A549 (cell line): ENCODE measurements around the gene E4F1. TPM values are rescaled to one million over a fixed set of nuclear protein-coding genes. Genes with fewer than 3 reads are reported as not detected.

Experiments
- ATAC-seq, 2 experiments: fragments of 200-7000 bp in 1 of 2; fragments of >200 bp in 1 of 2; cut with Nextera tagmentation in 1 of 2; cut with Tn5 transposase in 1 of 2; 3 replicates each; pipeline versions ENCODE4 v1.8.0 to v1.9.1; 2018 to 2020; ENCODE audit warnings: mild to moderate bottlenecking in 1 of 2, moderate library complexity in 1 of 2
- CTCF ChIA-PET: fragments of 300-600 bp; sonication (Branson Sonifier 250); formaldehyde crosslinking; extraction: SDS; loops from one replicate; lab custom pipeline; 2021; ENCODE audit warnings: antibody characterized with exemption, inconsistent platforms; lab: Yijun Ruan, JAX
- POLR2A ChIA-PET: fragments of 350-600 bp; formaldehyde crosslinking; extraction: SDS; loops from one replicate; lab custom pipeline; 2021; ENCODE audit warnings: antibody characterized with exemption, inconsistent platforms; lab: Yijun Ruan, JAX
- DNase-seq, 2 experiments: peaks; one replicate each; pipeline versions ENCODE4 v3.0.0 to v3.0.0-alpha.2; 2011 to 2016; ENCODE audit warnings: low read depth in 1 of 2, low spot score in 1 of 2
- FAIRE-seq: peaks from 2 replicates; lab custom pipeline; 2011; peaks lifted over from hg19 to GRCh38; lab: Jason Lieb, UNC
- H3K27ac ChIP-seq, 2 experiments: fragments of >200 bp; sonication (Bioruptor Twin); formaldehyde crosslinking; 3 replicates each; pipeline ENCODE4 v1.5.1; 2016 to 2017
- H3K4me1 ChIP-seq: fragments of >200 bp; sonication (Bioruptor Twin); formaldehyde crosslinking; 3 replicates; pipeline ENCODE4 v1.6.1; 2016
- H3K4me2 ChIP-seq: fragments of >200 bp; sonication (Bioruptor Twin); formaldehyde crosslinking; 3 replicates; pipeline ENCODE4 v1.6.1; 2016
- H3K4me3 ChIP-seq: fragments of >200 bp; sonication (Bioruptor Twin); formaldehyde crosslinking; 3 replicates; pipeline ENCODE4 v1.5.1; 2016
- H3K9me3 ChIP-seq: fragments of >200 bp; sonication (Bioruptor Twin); formaldehyde crosslinking; 3 replicates; pipeline ENCODE4 v1.6.1; 2016
- BCL3 ChIP-seq: fragments of >200 bp; sonication (Bioruptor Twin); formaldehyde crosslinking; IDR thresholded peaks from 3 replicates; pipeline ENCODE4 v1.6.1; 2016
- CBX8 ChIP-seq: fragments of 200-600 bp; sonication (generic); IDR thresholded peaks from 2 replicates; pipeline ENCODE4 v1.6.1; 2016
- E2F6 ChIP-seq: IDR thresholded peaks from 2 replicates; pipeline ENCODE4 v1.6.1; 2012; ENCODE audit warnings: low read depth, borderline replicate concordance
- EHF ChIP-seq: fragments of 250-450 bp; sonication (Bioruptor Pico); IDR thresholded peaks from 2 replicates; pipeline ENCODE4 v1.5.0; 2020; ENCODE audit warnings: mild to moderate bottlenecking
- EP300 ChIP-seq, 2 experiments: fragments of >200 bp; sonication (Bioruptor Twin); formaldehyde crosslinking; IDR thresholded peaks; 2 replicates in 1 of 2; 3 replicates in 1 of 2; pipeline ENCODE4 v1.6.1; 2016 to 2017
- HES2 ChIP-seq: fragments of >200 bp; sonication (Bioruptor Twin); formaldehyde crosslinking; IDR thresholded peaks from 2 replicates; pipeline ENCODE4 v1.6.1; 2016
- HOXB13 ChIP-seq: fragments of 250-450 bp; sonication (Bioruptor Pico); IDR thresholded peaks from 2 replicates; pipeline ENCODE4 v1.5.0; 2020; ENCODE audit warnings: low read depth, mild to moderate bottlenecking, moderate library complexity
- JUN ChIP-seq, 2 experiments: fragments of >200 bp; sonication (Bioruptor Twin); formaldehyde crosslinking; IDR thresholded peaks; 2 replicates in 1 of 2; 3 replicates in 1 of 2; pipeline ENCODE4 v1.6.1; 2016 to 2017
- MYC ChIP-seq: IDR thresholded peaks from 2 replicates; pipeline ENCODE4 v1.6.1; 2012; ENCODE audit warnings: mild to moderate bottlenecking, inconsistent platforms, low read length, improper control_type of control experiment, borderline replicate concordance
- NFE2L2 ChIP-seq: fragments of 150-350 bp; conservative IDR thresholded peaks from 2 replicates; pipeline ENCODE4 v1.6.1; 2014; ENCODE audit warnings: low read length
- PBX3 ChIP-seq: IDR thresholded peaks from 2 replicates; pipeline ENCODE4 v1.6.1; 2012
- POLR2A ChIP-seq: IDR thresholded peaks from 2 replicates; pipeline ENCODE4 v1.6.1; 2012; ENCODE audit warnings: mild to moderate bottlenecking, low read length
- POLR2AphosphoS2 ChIP-seq: conservative IDR thresholded peaks from 2 replicates; pipeline ENCODE4 v1.6.1; 2012; ENCODE audit warnings: low read length, improper control_type of control experiment, inconsistent platforms
- RNF2 ChIP-seq: fragments of 200-600 bp; sonication (generic); IDR thresholded peaks from 2 replicates; pipeline ENCODE4 v1.6.1; 2016; ENCODE audit warnings: low read depth, mild to moderate bottlenecking, antibody characterized with exemption, moderate library complexity, borderline replicate concordance
- TP53 ChIP-seq: fragments of 250-450 bp; sonication (Bioruptor Pico); IDR thresholded peaks from 2 replicates; pipeline ENCODE4 v1.5.0; 2021; ENCODE audit warnings: mild to moderate bottlenecking, moderate library complexity
- ZSCAN20 ChIP-seq: fragments of 250-450 bp; sonication (Bioruptor Pico); IDR thresholded peaks from 2 replicates; pipeline ENCODE4 v1.8.0; 2022; ENCODE audit warnings: mild to moderate bottlenecking, moderate library complexity
- WGBS: methylation state at CpG from one replicate; pipeline ENCODE4 v1.1.6; 2017; ENCODE audit errors: missing lambda C conversion rate; 5-methylcytosine and 5-hydroxymethylcytosine counted together
- polyA plus RNA-seq, 4 experiments: library from polyadenylated mRNA; depleted of rRNA in 3 of 4; stranded (reverse); fragments of >200 nt; fragmentation: RNase III in 1 of 4; extraction: RNeasy Plus Mini Kit Qiagen cat#74134 plus additional on column Dnase treatment in 1 of 4; gene quantifications; 2 replicates in 3 of 4; 3 replicates in 1 of 4; pipeline ENCODE4 v1.2.3, GENCODE V29; 2011 to 2017
- TF ChIP-seq, protein P1 (sequence below): fragments of 250-450 bp; sonication (Bioruptor Pico); IDR thresholded peaks from 2 replicates; pipeline ENCODE4 v1.5.0; 2020; ENCODE audit warnings: low read depth, mild to moderate bottlenecking, moderate library complexity
- TF ChIP-seq, protein P2 (sequence below): fragments of 200-600 bp; sonication (generic); IDR thresholded peaks from 2 replicates; pipeline ENCODE4 v1.6.1; 2016; ENCODE audit warnings: antibody characterized with exemption, mild to moderate bottlenecking, moderate library complexity

E4F1 gene
- polyA plus RNA-seq, 2 of the 4 experiments (the other 2 are of a cell fraction) = 10.4 to 23.3 TPM

- WGBS = 97% methylated on average over 9 of the region's 18 CpGs
- FAIRE-seq (no peak), ATAC-seq (no peak), DNase-seq (no peak)
- Histone ChIP-seq H3K4me1 (no peaks in the 10 kb centered on the region), H3K27ac (no peak overlapping the region), H3K4me3 (no peak overlapping the region), H3K9me3 (no peaks in the 10 kb centered on the region), H3K4me2 (no peak overlapping the region)
- TF ChIP-seq HES2 (no peak), CBX8 (no peak), NFE2L2 (no peak), EHF (CRISPR knock-in tag) (no peak)
- TF ChIP-seq, protein P1, sequence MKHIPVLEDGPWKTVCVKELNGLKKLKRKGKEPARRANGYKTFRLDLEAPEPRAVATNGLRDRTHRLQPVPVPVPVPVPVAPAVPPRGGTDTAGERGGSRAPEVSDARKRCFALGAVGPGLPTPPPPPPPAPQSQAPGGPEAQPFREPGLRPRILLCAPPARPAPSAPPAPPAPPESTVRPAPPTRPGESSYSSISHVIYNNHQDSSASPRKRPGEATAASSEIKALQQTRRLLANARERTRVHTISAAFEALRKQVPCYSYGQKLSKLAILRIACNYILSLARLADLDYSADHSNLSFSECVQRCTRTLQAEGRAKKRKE (CRISPR knock-in tag) = no peak
- POLR2A ChIA-PET = no interaction called here
- CTCF ChIA-PET = interaction anchor here (0.8 to 1.0 kb wide), 2 partner anchors 17 to 267 kb away, joined by 3 read pairs; partner anchors contain the start of gene ECI1
Measured at GRCh38 chr16:2234813-2235170, 11.4 kb downstream of the E4F1 start.

- H3K4me3 ChIP-seq = no peak overlapping the region
- FAIRE-seq = no peak
- no peaks in the 10 kb centered on the region for H3K9me3 ChIP-seq
- no peak overlapping the region for H3K4me2 ChIP-seq
- TF ChIP-seq POLR2AphosphoS2 (0 out of 2 replicates have a peak, but pooled peaks have one; percentile 62), RNF2 (no peak)
- TF ChIP-seq, all 56 proteins: peak for 1
- 92% methylated on average over 28 of the region's 28 CpGs for WGBS
- no peak for DNase-seq
- Histone ChIP-seq H3K4me1 (no peaks in the 10 kb centered on the region), H3K27ac (no peak overlapping the region)
- POLR2A ChIA-PET = interaction anchor here (1.3 kb wide), 1 partner anchor 16 kb away, joined by 4 read pairs; the partner anchor contains the start of gene ECI1
- ATAC-seq = no peak; a peak in 1 of 6 replicates
- CTCF ChIA-PET = no interaction called here
Measured at GRCh38 chr16:2235234-2235651, 11.9 kb downstream of the E4F1 start.

DNA sequence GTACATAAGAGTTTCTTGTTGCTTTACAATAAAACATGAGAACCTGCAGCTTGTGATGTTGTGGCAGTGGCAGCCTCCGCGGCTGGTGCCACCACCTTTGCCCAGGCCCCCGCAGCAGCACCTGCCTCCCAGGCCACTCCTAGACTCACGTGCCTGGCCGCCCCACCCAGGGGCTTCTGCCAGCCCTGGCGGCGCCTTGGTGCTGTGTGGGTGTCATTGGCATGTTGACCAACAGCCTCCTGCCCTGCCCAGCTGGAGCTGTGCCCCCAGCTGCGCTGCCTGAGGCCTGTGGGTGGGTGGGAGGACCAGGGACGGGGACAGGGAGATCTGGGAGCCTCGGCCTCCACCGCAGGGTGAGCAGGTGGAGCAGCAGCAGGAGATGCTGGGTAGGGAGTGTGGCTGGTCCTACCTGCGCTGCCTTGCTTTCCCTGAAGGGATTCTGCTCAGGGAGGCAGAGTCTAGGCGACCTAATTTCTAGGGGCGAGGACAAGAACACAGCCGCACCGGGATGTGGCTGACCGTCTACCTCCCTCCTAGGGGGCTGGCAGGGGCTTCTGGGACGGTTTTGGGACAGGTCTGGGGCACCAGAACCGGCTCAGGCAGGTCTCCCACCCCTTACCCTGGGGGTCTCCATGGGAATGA, 12.4 kb downstream of the E4F1 start:
- Histone ChIP-seq H3K27ac (0 out of 6 replicates have a peak overlapping the region, but pooled peaks of 1 of the 2 experiments have one; percentile 7), H3K4me1 (no peaks in the 10 kb centered on the region), H3K9me3 (no peaks in the 10 kb centered on the region), H3K4me3 (no peak overlapping the region), H3K4me2 (no peak overlapping the region)
- no peak for TF ChIP-seq ZSCAN20
- no peak for TF ChIP-seq TP53 (CRISPR knock-in tag)
- no peak for TF ChIP-seq RNF2
- TF ChIP-seq PBX3 = peak; percentile 26; the same call in 1 of the 2 replicates
- TF ChIP-seq POLR2A = 0 out of 2 replicates have a peak, but pooled peaks have one; percentile 3
- WGBS = 74% methylated on average over 13 of the region's 19 CpGs
- DNase-seq (no peak), ATAC-seq (peak; percentile 2 to 4; a peak in 4 of 6 replicates), FAIRE-seq (no peak)
- ChIA-PET POLR2A (interaction anchor here (0.9 to 1.3 kb wide), 2 partner anchors 16 to 80 kb away, joined by 3 to 4 read pairs; partner anchors contain the start of genes ECI1 and TRAF7), CTCF (interaction anchor here (0.9 kb wide), 1 partner anchor 9 kb away, joined by 3 read pairs; no protein-coding TSS in a partner anchor)

DNA sequence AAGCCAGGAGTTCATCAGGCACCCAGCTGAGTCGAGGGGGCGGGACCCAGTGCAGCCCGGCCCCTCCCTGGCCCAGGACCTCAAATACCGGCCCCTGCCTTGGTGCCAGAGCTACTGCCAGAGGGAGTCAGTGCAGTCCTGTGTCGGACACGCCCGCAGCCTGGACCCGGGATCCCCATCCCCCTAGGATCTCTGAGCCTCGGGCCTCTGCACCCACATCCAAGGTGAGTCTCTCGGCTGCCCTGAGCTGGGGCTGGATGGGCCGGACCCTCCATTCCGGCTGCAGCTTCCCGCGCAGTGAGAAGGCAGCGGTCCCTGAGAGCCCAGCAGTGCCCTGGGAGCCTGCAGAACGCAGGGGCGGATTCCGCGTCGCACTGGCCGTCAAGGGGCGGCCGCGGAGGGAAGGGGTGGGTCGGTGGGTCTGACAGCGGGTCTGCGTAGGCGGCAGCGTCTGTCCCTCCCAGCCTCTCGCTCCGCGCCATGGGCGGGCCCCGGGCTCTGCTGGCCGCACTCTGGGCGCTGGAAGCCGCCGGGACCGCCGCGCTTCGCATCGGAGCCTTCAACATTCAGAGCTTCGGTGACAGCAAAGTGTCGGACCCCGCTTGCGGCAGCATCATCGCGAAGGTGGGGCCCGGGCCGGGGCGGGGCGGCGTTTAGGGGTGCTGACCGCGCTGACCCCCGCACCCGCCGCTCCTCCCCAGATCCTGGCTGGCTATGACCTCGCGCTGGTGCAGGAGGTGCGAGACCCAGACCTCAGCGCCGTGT, 13.1 kb downstream of the E4F1 start, which contains the start of gene DNASE1L2:
Gene DNASE1L2 (plus strand): TSS at position 108 of the 765 bp plus-strand sequence. CDS start 373 bp downstream, at position 481.
- ATAC-seq (peak; percentile 25 to 57), FAIRE-seq (no peak), DNase-seq (peak in 1 of 2 experiments; percentile 52)
- Histone ChIP-seq H3K27ac (0 out of 6 replicates have a peak within 1 kb of the TSS, but pooled peaks of 1 of the 2 experiments have one; percentile 7), H3K9me3 (no peaks in the 10 kb centered on the region), H3K4me3 (no peak within 1 kb of the TSS), H3K4me1 (no peaks in the 10 kb centered on the region), H3K4me2 (no peak within 1 kb of the TSS)
- WGBS = 91% methylated on average over 53 of the region's 64 CpGs
- TF ChIP-seq MYC (no peak), E2F6 (no peak), POLR2A (0 out of 2 replicates have a peak, but pooled peaks have one; percentile 1), JUN (IDR thresholded peaks at IDR 0.05) (0 out of 5 replicates have a peak, but pooled peaks of 1 of the 2 experiments have one; percentile 2), BCL3 (no peak), HOXB13 (CRISPR knock-in tag) (no peak), EP300 (IDR thresholded peaks at IDR 0.05) (no peak), TP53 (CRISPR knock-in tag) (peak; percentile 52; the same call in 1 of the 2 replicates)
- TF ChIP-seq, protein P2, sequence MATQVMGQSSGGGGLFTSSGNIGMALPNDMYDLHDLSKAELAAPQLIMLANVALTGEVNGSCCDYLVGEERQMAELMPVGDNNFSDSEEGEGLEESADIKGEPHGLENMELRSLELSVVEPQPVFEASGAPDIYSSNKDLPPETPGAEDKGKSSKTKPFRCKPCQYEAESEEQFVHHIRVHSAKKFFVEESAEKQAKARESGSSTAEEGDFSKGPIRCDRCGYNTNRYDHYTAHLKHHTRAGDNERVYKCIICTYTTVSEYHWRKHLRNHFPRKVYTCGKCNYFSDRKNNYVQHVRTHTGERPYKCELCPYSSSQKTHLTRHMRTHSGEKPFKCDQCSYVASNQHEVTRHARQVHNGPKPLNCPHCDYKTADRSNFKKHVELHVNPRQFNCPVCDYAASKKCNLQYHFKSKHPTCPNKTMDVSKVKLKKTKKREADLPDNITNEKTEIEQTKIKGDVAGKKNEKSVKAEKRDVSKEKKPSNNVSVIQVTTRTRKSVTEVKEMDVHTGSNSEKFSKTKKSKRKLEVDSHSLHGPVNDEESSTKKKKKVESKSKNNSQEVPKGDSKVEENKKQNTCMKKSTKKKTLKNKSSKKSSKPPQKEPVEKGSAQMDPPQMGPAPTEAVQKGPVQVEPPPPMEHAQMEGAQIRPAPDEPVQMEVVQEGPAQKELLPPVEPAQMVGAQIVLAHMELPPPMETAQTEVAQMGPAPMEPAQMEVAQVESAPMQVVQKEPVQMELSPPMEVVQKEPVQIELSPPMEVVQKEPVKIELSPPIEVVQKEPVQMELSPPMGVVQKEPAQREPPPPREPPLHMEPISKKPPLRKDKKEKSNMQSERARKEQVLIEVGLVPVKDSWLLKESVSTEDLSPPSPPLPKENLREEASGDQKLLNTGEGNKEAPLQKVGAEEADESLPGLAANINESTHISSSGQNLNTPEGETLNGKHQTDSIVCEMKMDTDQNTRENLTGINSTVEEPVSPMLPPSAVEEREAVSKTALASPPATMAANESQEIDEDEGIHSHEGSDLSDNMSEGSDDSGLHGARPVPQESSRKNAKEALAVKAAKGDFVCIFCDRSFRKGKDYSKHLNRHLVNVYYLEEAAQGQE = no peak
- POLR2A ChIA-PET = interaction anchor here (0.9 to 1.3 kb wide), 2 partner anchors 15 to 81 kb away, joined by 3 to 4 read pairs; partner anchors contain the start of genes ECI1 and TRAF7
- CTCF ChIA-PET = interaction anchor here (0.9 to 1.2 kb wide), 2 partner anchors 8 to 41 kb away, joined by 3 read pairs; no protein-coding TSS in a partner anchor
